ENCODE measurements around the gene CHSY1.
"Not testable (repeated sequence)": the region's sequence is repeated elsewhere in the genome, so short reads cannot be mapped to it uniquely, and the experiment has no call there.

The CHSY1 gene

GRCh38 chr15:101135532-101136166 is 116.2 kb downstream of the CHSY1 start:
- no peak for DNase-seq (ENCODE audit: low spot score)

GRCh38 chr15:101134780-101135179 is 117.1 kb downstream of the CHSY1 start:
- DNase-seq (ENCODE audit: low spot score) = no peak

- no peak for DNase-seq (ENCODE audit: low spot score)
Observed at GRCh38 chr15:101133751-101134261, 118.0 kb downstream of the CHSY1 start.

- no peak for DNase-seq (ENCODE audit: low spot score)
Observed at GRCh38 chr15:101133181-101133460, 118.7 kb downstream of the CHSY1 start.

GRCh38 chr15:101132390-101133180 is 119.3 kb downstream of the CHSY1 start:
- no peak for DNase-seq (ENCODE audit: low spot score)

GRCh38 chr15:101131489-101132389 is 120.1 kb downstream of the CHSY1 start:
- no peak for DNase-seq (ENCODE audit: low spot score)

- DNase-seq (ENCODE audit: low spot score) = no peak
Observed at GRCh38 chr15:101129851-101130380, 121.9 kb downstream of the CHSY1 start.

GRCh38 chr15:101128221-101129015 is 123.4 kb downstream of the CHSY1 start:
- no peak for DNase-seq (ENCODE audit: low spot score)

GRCh38 chr15:101127506-101128076 is 124.3 kb downstream of the CHSY1 start:
- DNase-seq (ENCODE audit: low spot score) = peak; percentile 76

GRCh38 chr15:101126618-101127505 is 125.0 kb downstream of the CHSY1 start:
- no peak for DNase-seq (ENCODE audit: low spot score)

- not testable (repeated sequence) for DNase-seq (ENCODE audit: low spot score)
Observed at GRCh38 chr15:101125881-101126428, 125.9 kb downstream of the CHSY1 start.
